Mucosa of descending colon (tissue), 3 donors: Measurements from ENCODE around the gene ZNF30. TPM values are rescaled to one million over a fixed set of nuclear protein-coding genes. Genes with fewer than 3 reads are reported as not detected.

Experiments
- ATAC-seq: fragments of 200-7000 bp; cut with Tn5 transposase; one replicate; pipeline ENCODE4 v1.9.1; 2020; ENCODE audit warnings: mild to moderate bottlenecking, moderate library complexity
- DNase-seq, 3 donors: peaks; one replicate each; pipeline ENCODE4 v3.0.0-alpha.2; 2020
- H3K36me3 ChIP-seq: fragments of 200-600 bp; one replicate; pipeline ENCODE4 v1.8.0; 2021; ENCODE audit warnings: low read depth, mild to moderate bottlenecking
- H3K4me1 ChIP-seq: fragments of 200-600 bp; one replicate; pipeline ENCODE4 v1.8.0; 2021; ENCODE audit warnings: low read depth, mild to moderate bottlenecking
- H3K4me3 ChIP-seq: fragments of 200-600 bp; one replicate; pipeline ENCODE4 v1.8.0; 2021; ENCODE audit warnings: mild to moderate bottlenecking
- H3K9me3 ChIP-seq: fragments of 200-600 bp; one replicate; pipeline ENCODE4 v1.8.0; 2021; ENCODE audit warnings: mild to moderate bottlenecking
- CTCF ChIP-seq: fragments of 200-600 bp; IDR thresholded peaks from one replicate; pipeline ENCODE4 v1.8.0; 2022; ENCODE audit warnings: antibody characterized with exemption, mild to moderate bottlenecking
- intact Hi-C, 2 donors: fragments of 100-400 bp; cut with DNase I in 1 of 2; cut with micrococcal nuclease in 1 of 2; formaldehyde crosslinking; loops; one replicate each; pipeline versions ENCODE4 v1.11.0 to v1.11.1; 2022; cut with DNase I, micrococcal nuclease
- total RNA-seq, 3 donors: library from RNA; stranded (reverse); fragmentation: NEBNext Ultra II Directional in 2 of 3; extraction: Animal tissue kit (Norgen Biotek cat#: 25700) in 2 of 3; gene quantifications; one replicate each; pipeline versions ENCODE4 v1.2.1 to v1.2.4, GENCODE V29; 2021 to 2023
- donor health status: DM: no; HTN: no; CAD: no; lungs with moderate emphysema.
- donor health status: DM: no; HTN: no; CAD: no.
- donor health status: DM: no; HTN: yes; CAD: no.

Gene ZNF30
- total RNA-seq, 3 donors from 2014 or later = 1.3 to 4.9 (median 2.1) TPM

GRCh38 chr19:34925278-34925855, 1.3 kb upstream of the ZNF30 start:
- H3K4me1 ChIP-seq = peaks cover 8% of the 10 kb centered on the region

GRCh38 chr19:34926361-34926684, 380 bp upstream of the ZNF30 start:
- ATAC-seq = no peak
- H3K4me3 ChIP-seq = no peak overlapping the region
- no peak for TF ChIP-seq CTCF

More at GRCh38 chr19:34925278-34925855, 1.3 kb upstream of the ZNF30 start:
- H3K9me3 ChIP-seq = peaks cover 2% of the 10 kb centered on the region
- no peak for ATAC-seq
- no peak for TF ChIP-seq CTCF
- H3K36me3 ChIP-seq = no peaks in the 10 kb centered on the region
- intact Hi-C loops = no loop called here
- DNase-seq = peak in 2 of 3 donors; percentile 6 to 36
- H3K4me3 ChIP-seq = no peak overlapping the region

GRCh38 chr19:34932494-34932893, 5.8 kb downstream of the ZNF30 start:
- Histone ChIP-seq H3K4me1 (peaks cover 5% of the 10 kb centered on the region), H3K9me3 (no peaks in the 10 kb centered on the region), H3K36me3 (no peaks in the 10 kb centered on the region), H3K4me3 (no peak overlapping the region)
- intact Hi-C loops = no loop called here
- DNase-seq (no peak), ATAC-seq (no peak)
- no peak for TF ChIP-seq CTCF

More at GRCh38 chr19:34926361-34926684, 380 bp upstream of the ZNF30 start:
- Histone ChIP-seq H3K4me1 (peaks cover 8% of the 10 kb centered on the region), H3K36me3 (no peaks in the 10 kb centered on the region), H3K9me3 (no peaks in the 10 kb centered on the region)
- DNase-seq = no peak
- intact Hi-C loops = no loop called here

GRCh38 chr19:34936184-34936583, 9.5 kb downstream of the ZNF30 start:
- intact Hi-C loops = no loop called here
- no peak for TF ChIP-seq CTCF
- Histone ChIP-seq H3K4me3 (no peak overlapping the region), H3K36me3 (no peaks in the 10 kb centered on the region), H3K9me3 (peaks cover 2% of the 10 kb centered on the region), H3K4me1 (no peaks in the 10 kb centered on the region)
- DNase-seq (no peak), ATAC-seq (no peak)

GRCh38 chr19:34938886-34939285, 12.2 kb downstream of the ZNF30 start:
- Histone ChIP-seq H3K4me3 (no peak overlapping the region), H3K4me1 (no peaks in the 10 kb centered on the region), H3K36me3 (peaks cover 1% of the 10 kb centered on the region), H3K9me3 (peaks cover 28% of the 10 kb centered on the region)
- no peak for TF ChIP-seq CTCF
- intact Hi-C loops = no loop called here
- ATAC-seq = no peak
- no peak for DNase-seq
